Panc1 (cell line): ENCODE results near the gene AP5B1. TPM values are rescaled to one million over a fixed set of nuclear protein-coding genes. Genes with fewer than 3 reads are reported as not detected.
"Not testable (repeated sequence)": the region's sequence is repeated elsewhere in the genome, so short reads cannot be mapped to it uniquely, and the experiment has no call there.

ENCODE experiments used
- ATAC-seq: fragments of 200-7000 bp; cut with Tn5 transposase; 2 replicates; pipeline ENCODE4 v1.9.1; 2020; ENCODE audit warnings: mild to moderate bottlenecking, moderate library complexity
- BruUV-seq: library from RNA; stranded (reverse); fragments of 400-500 nt; replicated peaks from 2 replicates; lab custom pipeline; 2021; lab: Mats Ljungman, UMichigan
- CTCF ChIA-PET: fragments of 300-600 bp; sonication (Branson Sonifier 250); formaldehyde crosslinking; loops from one replicate; lab custom pipeline; 2022; ENCODE audit warnings: antibody characterized with exemption; lab: Charles Lee
- POLR2A ChIA-PET: fragments of 300-600 bp; sonication (Branson Sonifier 250); formaldehyde crosslinking; loops from one replicate; lab custom pipeline; 2022; ENCODE audit warnings: antibody characterized with exemption; lab: Charles Lee
- DNase-seq: peaks from one replicate; pipeline ENCODE4 v3.0.0-alpha.2; 2010; ENCODE audit warnings: low read depth, low spot score
- H3K27ac ChIP-seq: 2 replicates; pipeline ENCODE4 v1.5.1; 2011; ENCODE audit warnings: mild to moderate bottlenecking, low read length, inconsistent platforms
- H3K27me3 ChIP-seq: fragments of 200-500 bp; sonication (Bioruptor generic); 2 replicates; pipeline ENCODE4 v1.6.0; 2014; ENCODE audit warnings: low read length, inconsistent platforms; ENCODE audit not compliant: control insufficient read depth, insufficient read depth
- H3K36me3 ChIP-seq: fragments of 200-500 bp; sonication (Bioruptor generic); 2 replicates; pipeline ENCODE4 v1.5.1; 2014; ENCODE audit warnings: inconsistent platforms, mild to moderate bottlenecking, low read length, moderate library complexity; ENCODE audit not compliant: control insufficient read depth, insufficient read depth
- H3K4me1 ChIP-seq: 2 replicates; pipeline ENCODE4 v1.5.1; 2011; ENCODE audit warnings: inconsistent platforms, mild to moderate bottlenecking, low read length, moderate library complexity; ENCODE audit not compliant: control insufficient read depth, insufficient read depth
- H3K4me3 ChIP-seq, 2 experiments: 2 replicates each; pipeline ENCODE4 v1.5.1; 2011 to 2012; ENCODE audit warnings: low read depth in 2 of 2, low read length in 2 of 2, mild to moderate bottlenecking in 2 of 2, inconsistent platforms in 1 of 2, moderate library complexity in 1 of 2
- H3K9me3 ChIP-seq: fragments of 200-500 bp; sonication (Bioruptor generic); 2 replicates; pipeline ENCODE4 v1.5.1; 2014; ENCODE audit warnings: low read depth, mild to moderate bottlenecking, inconsistent platforms, low read length, moderate library complexity; ENCODE audit not compliant: control insufficient read depth, insufficient read depth
- POLR2AphosphoS5 ChIP-seq: IDR thresholded peaks from 2 replicates; pipeline ENCODE4 v1.6.1; 2012; ENCODE audit warnings: mild to moderate bottlenecking, low read depth, low read length, moderate library complexity
- SIN3A ChIP-seq: IDR thresholded peaks from 2 replicates; pipeline ENCODE4 v1.6.1; 2012; ENCODE audit warnings: low read depth, mild to moderate bottlenecking, low read length, moderate library complexity, borderline replicate concordance; ENCODE audit not compliant: insufficient read depth
- TCF7L2 ChIP-seq: IDR thresholded peaks from 2 replicates; pipeline ENCODE4 v1.6.1; 2011; ENCODE audit warnings: mild to moderate bottlenecking, low read depth, low read length, inconsistent platforms
- in situ Hi-C: cut with HindIII; loops from 2 replicates; pipeline ENCODE4 v1.10.0; 2016; ENCODE audit warnings: low sequenced_read_pairs, low pct_unique_long_range_greater_than_20kb
- intact Hi-C: fragments of 100-400 bp; cut with micrococcal nuclease; formaldehyde crosslinking; loops from one replicate; pipeline ENCODE4 v1.10.0; 2022; ENCODE audit not compliant: unreplicated experiment
- total RNA-seq: library from RNA; stranded (reverse); gene quantifications from one replicate; pipeline ENCODE4 v1.2.1, GENCODE V29; 2021; ENCODE audit not compliant: unreplicated experiment
- TF ChIP-seq, protein P1 (sequence below), 2 experiments: IDR thresholded peaks; 2 replicates each; pipeline ENCODE4 v1.6.1; 2011 to 2012; ENCODE audit warnings: low read depth in 2 of 2, control low read depth in 1 of 2, low read length in 1 of 2, mild to moderate bottlenecking in 1 of 2, moderate library complexity in 1 of 2; ENCODE audit not compliant: insufficient read depth in 1 of 2
- TF ChIP-seq, protein P2 (sequence below): fragments of 450-650 bp; IDR thresholded peaks from 2 replicates; pipeline ENCODE4 v1.5.1; 2017; ENCODE audit warnings: mild to moderate bottlenecking

Gene AP5B1
- total RNA-seq, 1 experiment from 2014 or later = 35.0 TPM

DNA sequence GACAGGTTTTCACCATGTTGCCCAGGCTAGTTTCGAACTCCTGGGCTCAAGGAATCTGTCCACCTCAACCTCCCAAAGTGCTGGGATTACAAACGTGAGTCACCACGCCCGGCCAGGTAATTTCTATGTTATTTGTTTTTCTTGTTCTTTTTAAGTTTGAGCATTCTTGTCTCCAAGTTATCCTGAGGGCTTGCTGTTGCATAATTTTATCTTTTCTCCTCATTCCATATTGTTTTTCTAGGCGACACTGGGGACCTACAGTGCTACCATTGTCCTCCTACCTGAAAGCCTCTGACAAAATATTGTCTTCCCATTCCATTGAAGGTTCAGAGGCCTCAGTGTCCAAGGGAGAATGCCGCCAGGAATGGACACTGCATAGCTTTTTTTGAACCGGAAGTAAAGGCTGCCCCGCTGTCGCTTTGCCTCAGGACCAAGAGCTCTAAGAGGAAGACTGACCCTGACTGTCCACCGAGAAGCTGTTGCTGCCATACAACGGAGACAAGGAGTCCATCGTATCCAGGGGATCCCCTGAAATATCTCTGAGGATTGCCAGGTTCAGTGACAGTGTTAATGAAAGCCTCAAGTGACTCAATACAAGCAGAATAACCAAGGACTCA is 9.7 kb downstream of the AP5B1 start:
- ATAC-seq (no peak), DNase-seq (no peak)
- TF ChIP-seq POLR2AphosphoS5 (no peak), SIN3A (no peak), TCF7L2 (no peak)
- no TSS peak for BruUV-seq
- Histone ChIP-seq H3K27ac (no peak overlapping the region), H3K27me3 (no peaks in the 10 kb centered on the region), H3K36me3 (no peaks in the 10 kb centered on the region), H3K9me3 (no peaks in the 10 kb centered on the region), H3K4me1 (no peaks in the 10 kb centered on the region), H3K4me3 (no peak overlapping the region)
- intact Hi-C loops (no loop called here), in situ Hi-C loops (no loop called here)
- CTCF ChIA-PET = interaction anchor here (0.5 to 0.6 kb wide), 2 partner anchors 26 to 37 kb away, joined by 3 to 4 read pairs; no protein-coding TSS in a partner anchor
- POLR2A ChIA-PET = interaction anchor here (0.5 kb wide), 1 partner anchor 34 kb away, joined by 4 read pairs; no protein-coding TSS in a partner anchor

DNA sequence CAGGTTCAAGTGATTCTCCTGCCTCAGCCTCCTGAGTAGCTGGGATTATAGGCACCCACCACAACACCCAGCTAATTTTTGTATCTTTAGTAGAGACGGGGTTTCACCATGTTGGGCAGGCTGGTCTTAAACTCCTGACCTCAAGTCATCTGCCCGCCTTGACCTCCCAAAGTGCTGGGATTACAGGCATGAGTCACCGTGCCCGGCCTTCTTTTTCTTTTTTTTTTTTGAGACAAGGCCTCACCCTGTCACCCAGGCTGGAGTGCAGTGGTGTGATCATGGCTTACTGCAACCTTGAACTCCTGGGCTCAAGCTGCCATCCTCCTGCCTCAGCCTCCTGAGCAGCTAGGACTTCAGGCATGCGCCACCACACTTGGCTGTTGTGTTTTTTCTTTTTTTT is 13.0 kb downstream of the AP5B1 start:
- ATAC-seq, CTCF ChIA-PET, H3K27me3 ChIP-seq, H3K9me3 ChIP-seq, DNase-seq, intact Hi-C loops, POLR2A ChIA-PET, H3K4me1 ChIP-seq, BruUV-seq, H3K4me3 ChIP-seq, H3K27ac ChIP-seq, in situ Hi-C loops, H3K36me3 ChIP-seq: not testable (repeated sequence)

DNA sequence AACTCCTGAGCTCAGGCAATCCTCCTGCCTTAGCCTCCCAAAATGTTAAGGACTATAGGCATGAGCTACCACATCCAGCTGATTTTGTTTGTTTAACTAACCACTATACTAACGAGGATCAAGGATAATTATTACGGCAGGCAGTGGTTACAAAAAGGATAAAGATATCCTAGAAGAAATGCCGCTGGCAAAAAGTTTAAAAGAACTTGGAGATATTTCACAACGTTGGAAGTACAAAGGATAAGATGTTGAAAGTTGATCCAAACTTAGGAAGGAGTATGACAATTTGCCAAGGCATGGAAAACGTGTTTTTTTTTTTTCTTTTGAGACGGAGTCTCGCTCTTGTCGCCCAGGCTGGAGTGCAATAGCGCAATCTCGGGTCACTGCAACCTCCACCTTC is 13.4 kb downstream of the AP5B1 start:
- TF ChIP-seq SIN3A (no peak), POLR2AphosphoS5 (no peak), TCF7L2 (no peak)
- TF ChIP-seq, protein P1, sequence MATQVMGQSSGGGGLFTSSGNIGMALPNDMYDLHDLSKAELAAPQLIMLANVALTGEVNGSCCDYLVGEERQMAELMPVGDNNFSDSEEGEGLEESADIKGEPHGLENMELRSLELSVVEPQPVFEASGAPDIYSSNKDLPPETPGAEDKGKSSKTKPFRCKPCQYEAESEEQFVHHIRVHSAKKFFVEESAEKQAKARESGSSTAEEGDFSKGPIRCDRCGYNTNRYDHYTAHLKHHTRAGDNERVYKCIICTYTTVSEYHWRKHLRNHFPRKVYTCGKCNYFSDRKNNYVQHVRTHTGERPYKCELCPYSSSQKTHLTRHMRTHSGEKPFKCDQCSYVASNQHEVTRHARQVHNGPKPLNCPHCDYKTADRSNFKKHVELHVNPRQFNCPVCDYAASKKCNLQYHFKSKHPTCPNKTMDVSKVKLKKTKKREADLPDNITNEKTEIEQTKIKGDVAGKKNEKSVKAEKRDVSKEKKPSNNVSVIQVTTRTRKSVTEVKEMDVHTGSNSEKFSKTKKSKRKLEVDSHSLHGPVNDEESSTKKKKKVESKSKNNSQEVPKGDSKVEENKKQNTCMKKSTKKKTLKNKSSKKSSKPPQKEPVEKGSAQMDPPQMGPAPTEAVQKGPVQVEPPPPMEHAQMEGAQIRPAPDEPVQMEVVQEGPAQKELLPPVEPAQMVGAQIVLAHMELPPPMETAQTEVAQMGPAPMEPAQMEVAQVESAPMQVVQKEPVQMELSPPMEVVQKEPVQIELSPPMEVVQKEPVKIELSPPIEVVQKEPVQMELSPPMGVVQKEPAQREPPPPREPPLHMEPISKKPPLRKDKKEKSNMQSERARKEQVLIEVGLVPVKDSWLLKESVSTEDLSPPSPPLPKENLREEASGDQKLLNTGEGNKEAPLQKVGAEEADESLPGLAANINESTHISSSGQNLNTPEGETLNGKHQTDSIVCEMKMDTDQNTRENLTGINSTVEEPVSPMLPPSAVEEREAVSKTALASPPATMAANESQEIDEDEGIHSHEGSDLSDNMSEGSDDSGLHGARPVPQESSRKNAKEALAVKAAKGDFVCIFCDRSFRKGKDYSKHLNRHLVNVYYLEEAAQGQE (IDR thresholded peaks at IDR 0.05; ENCODE audit: insufficient read depth in 1 of 2, low read depth in 2 of 2, low read length in 1 of 2) = no peak
- TF ChIP-seq, protein P2, sequence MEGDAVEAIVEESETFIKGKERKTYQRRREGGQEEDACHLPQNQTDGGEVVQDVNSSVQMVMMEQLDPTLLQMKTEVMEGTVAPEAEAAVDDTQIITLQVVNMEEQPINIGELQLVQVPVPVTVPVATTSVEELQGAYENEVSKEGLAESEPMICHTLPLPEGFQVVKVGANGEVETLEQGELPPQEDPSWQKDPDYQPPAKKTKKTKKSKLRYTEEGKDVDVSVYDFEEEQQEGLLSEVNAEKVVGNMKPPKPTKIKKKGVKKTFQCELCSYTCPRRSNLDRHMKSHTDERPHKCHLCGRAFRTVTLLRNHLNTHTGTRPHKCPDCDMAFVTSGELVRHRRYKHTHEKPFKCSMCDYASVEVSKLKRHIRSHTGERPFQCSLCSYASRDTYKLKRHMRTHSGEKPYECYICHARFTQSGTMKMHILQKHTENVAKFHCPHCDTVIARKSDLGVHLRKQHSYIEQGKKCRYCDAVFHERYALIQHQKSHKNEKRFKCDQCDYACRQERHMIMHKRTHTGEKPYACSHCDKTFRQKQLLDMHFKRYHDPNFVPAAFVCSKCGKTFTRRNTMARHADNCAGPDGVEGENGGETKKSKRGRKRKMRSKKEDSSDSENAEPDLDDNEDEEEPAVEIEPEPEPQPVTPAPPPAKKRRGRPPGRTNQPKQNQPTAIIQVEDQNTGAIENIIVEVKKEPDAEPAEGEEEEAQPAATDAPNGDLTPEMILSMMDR = no peak
- in situ Hi-C loops (no loop called here), intact Hi-C loops (no loop called here)
- Histone ChIP-seq H3K9me3 (no peaks in the 10 kb centered on the region), H3K27me3 (no peaks in the 10 kb centered on the region), H3K4me1 (no peaks in the 10 kb centered on the region), H3K27ac (no peak overlapping the region), H3K36me3 (no peaks in the 10 kb centered on the region), H3K4me3 (no peak overlapping the region)
- no peak for ATAC-seq
- ChIA-PET POLR2A (interaction anchor here (0.8 kb wide), 1 partner anchor 342 kb away, joined by 4 read pairs; no protein-coding TSS in a partner anchor), CTCF (interaction anchor here (0.7 to 1.3 kb wide), 2 partner anchors 12 to 1473 kb away, joined by 3 read pairs; no protein-coding TSS in a partner anchor)
- BruUV-seq = no TSS peak
- no peak for DNase-seq
